Neuronal stem cell (in vitro differentiated cells): ENCODE measurements around the gene SLC39A7.

Experiments used
- DNase-seq: peaks from one replicate; pipeline ENCODE4 v3.0.0-alpha.2; 2013; ENCODE audit warnings: low spot score
- H2AFZ ChIP-seq: one replicate; pipeline ENCODE4 v1.6.1; 2013; ENCODE audit warnings: mild to moderate bottlenecking, low read length, inconsistent platforms
- H2AK5ac ChIP-seq: 2 replicates; pipeline ENCODE4 v1.6.1; 2013; ENCODE audit warnings: low read depth, mild to moderate bottlenecking, inconsistent platforms, low read length, moderate library complexity, mixed read lengths
- H2BK120ac ChIP-seq: 2 replicates; pipeline ENCODE4 v1.6.1; 2013; ENCODE audit warnings: low read depth, mild to moderate bottlenecking, inconsistent platforms, low read length, moderate library complexity, mixed read lengths
- H2BK12ac ChIP-seq: one replicate; pipeline ENCODE4 v1.6.1; 2013; ENCODE audit warnings: low read length, inconsistent platforms
- H2BK15ac ChIP-seq: 2 replicates; pipeline ENCODE4 v1.6.1; 2013; ENCODE audit warnings: mild to moderate bottlenecking, low read length, inconsistent platforms, mixed read lengths
- H2BK5ac ChIP-seq: one replicate; pipeline ENCODE4 v1.6.1; 2013; ENCODE audit warnings: inconsistent platforms, mild to moderate bottlenecking, low read length, moderate library complexity
- H3K14ac ChIP-seq: one replicate; pipeline ENCODE4 v1.6.1; 2013; ENCODE audit warnings: low read length, inconsistent platforms
- H3K18ac ChIP-seq: 2 replicates; pipeline ENCODE4 v1.6.1; 2013; ENCODE audit warnings: low read length, inconsistent platforms
- H3K23ac ChIP-seq: 2 replicates; pipeline ENCODE4 v1.6.1; 2013; ENCODE audit warnings: low read depth, mild to moderate bottlenecking, mixed read lengths, low read length, inconsistent platforms; ENCODE audit not compliant: poor library complexity
- H3K27ac ChIP-seq: replicated peaks from 3 replicates; pipeline ENCODE4 v1.5.1; 2013; ENCODE audit warnings: low read length, inconsistent platforms
- H3K27me3 ChIP-seq, 3 experiments: 2 replicates each; pipeline ENCODE4 v1.6.1; 2013; ENCODE audit warnings: low read length in 3 of 3, mild to moderate bottlenecking in 2 of 3, inconsistent platforms in 1 of 3, low read depth in 1 of 3, mixed read lengths in 1 of 3, moderate library complexity in 1 of 3; ENCODE audit not compliant: control insufficient read depth in 3 of 3, insufficient read depth in 3 of 3
- H3K36me3 ChIP-seq, 2 donors: replicated peaks in 1 of 2; 2 replicates each; pipeline ENCODE4 v1.6.1; 2013; ENCODE audit warnings: low read length in 2 of 2; ENCODE audit not compliant: control insufficient read depth in 2 of 2, insufficient read depth in 2 of 2
- H3K4ac ChIP-seq: 2 replicates; pipeline ENCODE4 v1.6.1; 2013; ENCODE audit warnings: inconsistent platforms, mild to moderate bottlenecking, low read length, moderate library complexity
- H3K4me1 ChIP-seq, 2 donors: 1 replicate in 1 of 2; 2 replicates in 1 of 2; pipeline ENCODE4 v1.6.1; 2013; ENCODE audit warnings: low read length in 2 of 2, low read depth in 1 of 2; ENCODE audit not compliant: control insufficient read depth in 2 of 2, insufficient read depth in 1 of 2
- H3K4me2 ChIP-seq: one replicate; pipeline ENCODE4 v1.6.1; 2013; ENCODE audit warnings: mild to moderate bottlenecking, low read length, inconsistent platforms; ENCODE audit not compliant: insufficient read depth, poor library complexity, severe bottlenecking
- H3K4me3 ChIP-seq, 2 donors: 2 replicates each; pipeline ENCODE4 v1.5.1; 2013; ENCODE audit warnings: low read length in 2 of 2, mild to moderate bottlenecking in 2 of 2, inconsistent platforms in 1 of 2, moderate library complexity in 1 of 2
- H3K79me1 ChIP-seq: one replicate; pipeline ENCODE4 v1.6.1; 2013; ENCODE audit warnings: low read depth, mild to moderate bottlenecking, inconsistent platforms, low read length, moderate library complexity
- H3K9ac ChIP-seq: one replicate; pipeline ENCODE4 v1.6.1; 2013; ENCODE audit warnings: mild to moderate bottlenecking, low read depth, low read length, inconsistent platforms; ENCODE audit not compliant: poor library complexity
- H3K9me3 ChIP-seq, 2 donors: replicated peaks in 1 of 2; 2 replicates each; pipeline versions ENCODE3 to v1.6.1; 2013; ENCODE audit warnings: low read length in 2 of 2, mild to moderate bottlenecking in 2 of 2, inconsistent platforms in 1 of 2, low read depth in 1 of 2, mixed read lengths in 1 of 2, moderate library complexity in 1 of 2; ENCODE audit not compliant: control insufficient read depth in 2 of 2, insufficient read depth in 1 of 2
- H4K8ac ChIP-seq: one replicate; pipeline ENCODE4 v1.6.1; 2013; ENCODE audit warnings: low read depth, mild to moderate bottlenecking, inconsistent platforms, low read length, moderate library complexity
- H4K91ac ChIP-seq: one replicate; pipeline ENCODE4 v1.6.1; 2013; ENCODE audit warnings: low read length, low read depth, mild to moderate bottlenecking, inconsistent platforms; ENCODE audit not compliant: poor library complexity
- WGBS, 2 donors: extraction: QIAGEN DNeasy Blood & Tissue Kit; methylation state at CpG; one replicate each; pipeline ENCODE4 v1.1.7; 2013; ENCODE audit warnings: missing lambda C conversion rate in 2 of 2, mixed read lengths in 1 of 2; ENCODE audit not compliant: insufficient read length in 2 of 2, insufficient replicate concordance in 1 of 2; ENCODE audit errors: extremely low coverage in 2 of 2; 5-methylcytosine and 5-hydroxymethylcytosine counted together

The SLC39A7 gene

GRCh38 chr6:33168639-33169038 lies 32.0 kb upstream of the SLC39A7 start:
- Histone ChIP-seq H2BK5ac (no peak overlapping the region), H3K4ac (no peak overlapping the region), H2BK120ac (no peak overlapping the region), H3K9ac (no peak overlapping the region), H3K14ac (no peak overlapping the region), H3K27ac (no peak overlapping the region), H2BK12ac (no peak overlapping the region), H4K91ac (no peak overlapping the region), H3K36me3 (no peaks in the 10 kb centered on the region), H3K79me1 (peaks cover 2% of the 10 kb centered on the region), H2BK15ac (peak overlapping the region; percentile 37), H3K4me2 (no peak overlapping the region), H3K23ac (no peak overlapping the region), H3K27me3 (peaks cover 0 to 4% (median 0%) of the 10 kb centered on the region in 3 experiments), H3K4me3 (no peak overlapping the region), H2AK5ac (no peak overlapping the region), H2AFZ (no peak overlapping the region), H3K18ac (no peak overlapping the region), H3K4me1 (no peaks in the 10 kb centered on the region), H4K8ac (no peak overlapping the region), H3K9me3 (no peaks in the 10 kb centered on the region)
- WGBS, 2 donors: no CpG with 5 or more reads among the region's 5 CpGs
- DNase-seq: no peak

DNA sequence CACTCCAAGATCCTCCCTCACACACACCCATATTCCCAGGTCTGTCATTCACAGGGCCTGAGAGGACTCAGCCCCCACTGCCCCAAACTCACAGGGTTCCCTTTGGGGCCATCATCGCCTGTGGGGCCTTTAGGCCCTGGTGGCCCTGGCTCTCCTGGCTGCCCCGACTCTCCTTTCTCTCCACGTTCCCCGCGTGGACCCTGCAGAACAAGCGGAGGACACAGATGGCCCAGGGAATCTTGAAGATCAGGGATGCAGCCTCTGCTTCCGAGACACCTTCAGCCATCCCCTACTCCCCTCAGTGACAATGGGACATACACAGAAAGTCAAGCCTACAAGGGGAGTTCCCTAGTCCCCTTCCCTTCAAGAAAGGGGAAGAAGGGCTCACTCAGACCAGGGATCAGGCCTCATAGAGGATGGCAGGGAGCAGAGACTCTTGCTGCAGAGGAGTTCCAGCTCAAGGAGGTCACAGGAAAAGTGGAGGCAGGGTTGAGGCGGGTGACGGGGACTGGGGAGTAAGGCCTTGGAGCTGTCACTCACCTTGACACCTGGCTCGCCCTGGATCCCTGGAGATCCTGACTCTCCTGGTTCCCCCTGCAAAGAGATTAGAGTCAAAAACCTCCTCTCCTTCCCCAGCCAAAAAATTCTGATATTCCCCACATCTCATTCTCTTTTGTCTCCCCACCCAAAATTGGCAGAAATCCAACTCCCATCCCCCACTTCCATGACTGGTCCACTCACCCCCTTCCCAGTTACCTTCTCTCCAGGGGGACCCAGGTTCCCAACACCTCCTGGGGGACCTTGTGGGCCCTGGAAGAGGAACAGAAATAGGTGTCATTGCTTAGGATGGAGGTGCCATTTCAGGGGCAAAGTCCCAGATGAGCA lies 31.1 kb upstream of the SLC39A7 start:
- Histone ChIP-seq H3K36me3 (no peaks in the 10 kb centered on the region), H2BK12ac (no peak overlapping the region), H3K18ac (no peak overlapping the region), H3K27me3 (peaks cover 0 to 4% (median 0%) of the 10 kb centered on the region in 3 experiments), H2AK5ac (no peak overlapping the region), H3K4me2 (no peak overlapping the region), H3K79me1 (peaks cover 2% of the 10 kb centered on the region), H3K14ac (peak overlapping the region; percentile 40), H3K4ac (no peak overlapping the region), H3K4me1 (no peaks in the 10 kb centered on the region), H2BK120ac (no peak overlapping the region), H2AFZ (no peak overlapping the region), H3K9ac (no peak overlapping the region), H4K8ac (no peak overlapping the region), H2BK5ac (no peak overlapping the region), H3K27ac (no peak overlapping the region), H4K91ac (no peak overlapping the region), H2BK15ac (peak overlapping the region; percentile 9), H3K9me3 (no peaks in the 10 kb centered on the region), H3K23ac (no peak overlapping the region), H3K4me3 (no peak overlapping the region)
- DNase-seq: no peak
- no CpG with 5 or more reads among the region's 10 CpGs for WGBS, 2 donors

DNA sequence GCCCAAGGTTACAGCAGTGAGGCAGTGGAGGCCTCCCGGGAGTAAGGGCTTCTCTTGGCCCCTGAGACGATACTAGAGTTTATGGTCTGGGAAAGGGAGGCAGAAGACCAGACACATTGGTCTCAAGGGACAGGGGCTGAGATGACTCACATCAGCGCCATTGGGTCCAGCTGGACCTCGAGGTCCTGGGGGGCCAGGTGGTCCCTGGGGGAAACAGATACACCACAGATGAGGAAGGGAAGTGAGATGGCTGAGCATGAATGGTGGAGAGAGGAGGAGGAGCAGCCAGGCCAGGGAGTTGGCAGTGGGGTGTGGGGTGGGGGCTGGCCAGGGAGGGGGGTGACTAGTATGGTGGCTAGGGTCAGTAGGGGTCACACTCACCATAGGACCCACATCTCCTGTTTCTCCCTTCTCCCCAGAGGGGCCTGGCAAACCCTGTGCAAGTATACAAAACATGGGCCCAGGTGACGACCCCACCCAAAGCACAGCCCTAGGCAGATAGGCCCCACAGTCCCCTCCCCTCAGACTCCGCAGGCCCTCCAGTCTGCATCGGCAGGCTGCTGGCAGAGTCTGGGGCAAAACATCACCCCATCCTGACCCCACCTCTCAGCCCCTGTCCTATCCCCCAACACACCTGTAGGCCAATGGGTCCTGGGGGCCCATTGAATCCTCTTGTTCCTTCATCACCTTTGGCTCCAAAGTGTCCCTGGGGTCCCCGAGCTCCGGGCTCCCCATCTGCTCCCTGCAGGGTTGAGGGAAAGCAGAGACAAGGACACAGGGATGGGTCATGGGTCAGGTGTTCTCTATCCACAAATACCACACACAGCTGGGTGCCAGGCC lies 30.3 kb upstream of the SLC39A7 start:
- H3K79me1 ChIP-seq: peaks cover 2% of the 10 kb centered on the region
- no peak overlapping the region for H3K9ac ChIP-seq
- DNase-seq: no peak
- H4K8ac ChIP-seq: peak overlapping the region; percentile 43
- H3K4me3 ChIP-seq: no peak overlapping the region
- H2AK5ac ChIP-seq: no peak overlapping the region
- no peak overlapping the region for H3K4ac ChIP-seq
- H3K36me3 ChIP-seq: no peaks in the 10 kb centered on the region
- no peak overlapping the region for H2AFZ ChIP-seq
- H2BK120ac ChIP-seq: no peak overlapping the region
- H3K4me1 ChIP-seq: no peaks in the 10 kb centered on the region
- no peak overlapping the region for H3K4me2 ChIP-seq
- peak overlapping the region; percentile 71 for H3K14ac ChIP-seq
- peak overlapping the region; percentile 73 for H2BK12ac ChIP-seq
- H3K23ac ChIP-seq: no peak overlapping the region
- no CpG with 5 or more reads among the region's 9 CpGs for WGBS, 2 donors
- no peak overlapping the region for H3K27ac ChIP-seq
- peaks cover 0 to 4% (median 0%) of the 10 kb centered on the region in 3 experiments for H3K27me3 ChIP-seq
- H4K91ac ChIP-seq: peak overlapping the region; percentile 72
- H2BK5ac ChIP-seq: no peak overlapping the region
- H3K9me3 ChIP-seq: no peaks in the 10 kb centered on the region
- peak overlapping the region; percentile 48 for H3K18ac ChIP-seq
- H2BK15ac ChIP-seq: no peak overlapping the region
